ENCODE results near the gene REG3G.

REG3G gene

DNA sequence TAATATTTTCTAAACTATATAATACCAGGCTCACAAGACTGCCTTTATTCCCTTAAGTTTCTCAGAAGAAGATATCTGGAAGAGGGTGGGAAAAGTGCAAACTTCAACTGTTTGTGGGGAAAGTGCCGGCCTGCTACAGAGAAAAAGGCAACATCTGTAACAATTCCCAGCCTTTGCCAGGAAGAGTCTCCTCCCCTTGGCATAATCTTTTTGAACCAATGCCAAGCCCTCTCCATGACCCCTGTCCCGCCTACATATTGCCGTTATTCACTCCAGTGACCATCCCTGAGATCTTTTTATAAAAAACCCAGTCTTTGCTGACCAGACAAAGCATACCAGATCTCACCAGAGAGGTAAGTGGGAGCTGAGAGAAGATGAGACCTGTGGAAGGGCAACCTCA is at the start of gene REG3G:
REG3G (plus strand) TSS at position 282 of the 400 bp plus-strand sequence. CDS start 392 bp downstream, outside the sequence.
- no peak for DNase-seq (ENCODE audit: low read depth in 3 of 3)

DNA sequence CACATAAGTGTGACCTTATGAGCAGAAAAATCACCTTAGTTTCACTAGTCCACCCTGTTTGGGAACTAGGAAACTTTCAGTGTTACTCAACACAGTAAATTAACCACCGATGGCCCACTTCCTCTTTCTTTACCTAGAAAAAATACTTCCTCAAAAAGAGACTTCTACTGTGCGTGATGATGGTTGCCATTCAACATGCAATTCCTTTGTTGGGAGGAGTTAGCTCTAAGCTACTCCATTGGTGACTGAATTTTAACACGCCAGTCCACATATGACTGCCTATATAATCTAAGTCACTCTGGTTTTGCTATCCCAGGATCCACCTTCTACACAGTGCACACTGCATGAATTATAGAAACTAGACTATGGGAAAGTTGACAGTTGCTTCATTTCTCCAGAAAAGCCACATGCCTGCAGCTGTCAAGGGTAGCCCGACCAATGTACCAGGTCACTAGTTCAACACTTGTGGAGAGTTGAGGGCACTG is 47.8 kb upstream of the REG3G start:
- no peak for DNase-seq (ENCODE audit: low read depth in 3 of 3)

DNA sequence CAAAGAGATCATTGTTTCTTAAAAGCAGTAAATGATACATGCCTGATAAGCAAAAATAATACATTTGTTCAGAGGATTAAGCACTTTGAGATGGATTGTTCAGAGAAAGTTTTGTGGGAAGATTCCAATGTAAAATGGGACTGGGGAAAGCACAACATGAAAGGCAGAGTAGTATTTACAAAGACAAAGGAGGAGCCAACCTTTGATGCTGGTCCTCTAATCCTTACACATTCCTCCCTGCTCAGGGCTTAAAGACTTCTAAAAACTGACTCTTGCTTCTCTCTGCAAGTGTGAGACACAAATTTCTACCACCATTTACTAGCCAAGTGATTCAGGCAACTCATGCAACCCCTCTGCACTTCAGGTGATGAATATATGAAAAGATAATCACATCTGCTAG is 47.2 kb upstream of the REG3G start:
- DNase-seq (ENCODE audit: low read depth in 3 of 3), result no peak

DNA sequence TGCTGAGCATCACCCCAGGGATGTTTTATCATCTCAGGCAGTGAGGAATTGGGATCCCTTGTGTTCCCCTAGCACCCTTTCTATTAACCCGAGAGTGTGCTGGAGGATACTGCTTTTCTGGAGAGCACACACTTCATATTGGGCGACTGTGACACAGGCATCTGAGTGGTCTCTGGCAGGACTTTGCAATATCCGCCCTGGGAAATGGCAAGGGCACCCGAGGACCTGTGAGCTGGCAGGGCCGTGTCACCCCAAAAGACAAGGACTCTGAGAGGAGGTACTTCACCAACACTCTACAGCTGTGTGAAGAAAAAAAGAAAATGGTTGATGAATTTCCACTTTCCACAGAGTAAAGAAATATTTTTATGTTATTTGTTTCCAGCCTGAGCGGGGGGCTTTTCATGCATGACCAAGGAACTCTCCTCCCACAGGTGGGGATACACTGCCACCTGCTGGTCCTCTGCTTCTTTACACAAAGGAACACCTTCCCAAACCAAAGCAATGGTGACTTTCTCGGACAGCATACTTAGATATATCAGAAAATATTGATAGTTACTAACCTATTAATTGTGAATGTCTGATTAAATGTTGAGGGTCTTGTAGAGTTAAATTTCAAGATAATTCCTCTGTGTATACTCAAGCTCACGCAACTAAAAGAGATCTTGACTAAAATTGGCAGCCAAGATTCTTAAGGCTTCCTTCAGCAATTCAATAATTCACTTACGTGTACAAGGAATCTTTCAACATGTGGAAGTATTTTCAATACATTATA is 45.9 kb upstream of the REG3G start:
- peak in 1 of 3 experiments; percentile 9 for DNase-seq (ENCODE audit: low read depth in 3 of 3)

DNA sequence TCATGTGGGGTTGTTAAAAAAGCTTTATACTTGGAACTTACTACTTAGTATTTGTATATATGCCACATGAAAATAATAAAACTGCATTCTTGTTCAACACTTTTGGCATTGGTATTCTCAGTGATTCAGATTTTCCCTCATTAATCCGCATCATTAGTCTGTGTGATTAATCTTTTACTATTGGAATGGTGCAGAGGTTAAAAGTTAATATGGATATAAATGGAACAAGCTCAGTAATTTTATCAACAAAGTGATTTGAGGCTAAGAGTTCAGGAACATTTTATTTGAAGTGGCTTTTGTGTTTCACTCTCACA is 45.4 kb upstream of the REG3G start:
- DNase-seq (ENCODE audit: low read depth in 3 of 3), result no peak

DNA sequence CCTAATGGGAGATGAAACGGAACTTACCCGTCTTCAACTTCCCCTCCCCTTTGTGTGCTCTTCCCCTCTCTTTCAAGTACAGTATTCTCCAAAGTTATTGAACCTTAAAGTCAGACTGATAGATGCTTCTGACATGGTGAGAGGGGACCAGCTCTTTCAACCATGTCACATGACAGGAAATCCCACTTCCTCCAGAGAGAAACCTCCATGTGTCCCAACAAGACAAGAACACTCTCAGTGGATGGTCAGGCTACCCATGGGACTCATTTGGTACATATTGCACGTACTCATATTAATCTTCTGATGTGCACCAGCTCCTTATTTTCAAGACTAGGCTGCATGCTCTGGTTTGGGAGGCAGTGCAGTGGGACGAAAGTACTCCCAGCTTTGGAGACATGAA is 44.6 kb upstream of the REG3G start:
- no peak for DNase-seq (ENCODE audit: low read depth in 3 of 3)

DNA sequence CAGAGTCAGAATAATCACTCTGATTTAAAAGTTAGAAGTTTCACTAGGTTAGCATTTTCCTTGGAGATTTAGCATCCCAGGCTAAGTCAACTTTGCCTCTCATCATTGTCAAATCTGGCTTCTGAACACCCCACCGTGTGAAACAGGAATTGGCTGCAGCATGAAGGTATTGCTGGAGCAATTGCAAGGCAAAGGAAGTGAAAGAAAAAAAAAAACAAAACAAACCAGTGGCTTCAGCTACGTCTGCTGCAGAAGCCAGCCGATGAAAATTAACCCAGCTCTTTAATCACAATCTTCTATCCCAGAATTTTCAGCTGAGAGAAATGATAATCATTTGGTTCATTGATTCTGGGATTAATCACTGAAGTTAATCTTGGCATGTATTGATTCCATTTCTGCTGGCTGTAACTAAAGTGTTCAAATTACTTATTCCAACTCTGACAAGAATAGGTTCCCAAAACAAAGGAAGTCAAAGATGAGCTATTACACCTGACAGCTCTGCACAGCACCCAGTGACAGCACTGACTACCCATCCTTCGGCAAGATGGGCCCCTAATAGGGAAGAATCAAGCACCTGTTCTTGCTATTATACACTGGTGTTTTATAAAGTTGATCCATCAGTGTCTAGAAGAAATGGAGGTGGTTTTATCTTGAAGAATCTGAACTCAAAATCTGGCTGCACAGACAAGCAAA is 42.7 kb upstream of the REG3G start:
- no peak for DNase-seq (ENCODE audit: low read depth in 3 of 3)

DNA sequence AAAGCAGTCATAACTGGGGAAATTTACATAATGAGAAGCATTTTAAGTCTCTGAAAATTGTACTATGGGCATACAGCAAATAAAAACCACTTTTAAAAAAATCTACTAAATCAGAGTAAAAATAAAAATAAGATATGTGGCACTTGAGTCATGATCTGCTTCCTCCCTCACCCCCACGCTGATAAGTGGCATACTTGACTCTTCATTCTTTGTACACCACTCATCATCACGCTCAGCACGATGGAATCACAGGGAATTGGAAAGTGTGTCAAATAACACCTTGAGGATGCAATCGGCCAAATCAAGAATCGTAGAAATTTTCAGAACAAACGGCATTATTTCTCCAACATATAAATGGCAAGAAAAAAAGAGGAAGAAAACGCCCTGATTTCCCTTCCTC is 41.1 kb upstream of the REG3G start:
- no peak for DNase-seq (ENCODE audit: low read depth in 3 of 3)

DNA sequence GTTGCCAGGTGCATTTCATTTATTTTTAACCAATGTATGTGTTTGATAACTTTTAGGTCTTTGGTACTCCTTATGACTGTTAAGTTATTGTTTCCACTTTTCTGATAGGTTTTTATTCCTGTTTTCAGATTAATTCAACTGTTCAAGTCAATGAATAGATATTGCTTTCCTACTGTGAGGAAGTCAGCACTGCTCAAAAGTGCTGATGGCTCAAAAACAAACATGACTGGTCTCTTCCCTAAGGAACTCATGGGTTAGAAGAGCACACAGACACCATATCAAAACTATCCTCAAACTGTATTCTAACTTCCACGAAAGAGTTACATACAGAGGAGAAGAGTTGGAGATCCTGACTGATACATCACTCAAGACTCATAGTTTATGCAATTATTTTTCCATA is 39.9 kb upstream of the REG3G start:
- no peak for DNase-seq (ENCODE audit: low read depth in 3 of 3)

DNA sequence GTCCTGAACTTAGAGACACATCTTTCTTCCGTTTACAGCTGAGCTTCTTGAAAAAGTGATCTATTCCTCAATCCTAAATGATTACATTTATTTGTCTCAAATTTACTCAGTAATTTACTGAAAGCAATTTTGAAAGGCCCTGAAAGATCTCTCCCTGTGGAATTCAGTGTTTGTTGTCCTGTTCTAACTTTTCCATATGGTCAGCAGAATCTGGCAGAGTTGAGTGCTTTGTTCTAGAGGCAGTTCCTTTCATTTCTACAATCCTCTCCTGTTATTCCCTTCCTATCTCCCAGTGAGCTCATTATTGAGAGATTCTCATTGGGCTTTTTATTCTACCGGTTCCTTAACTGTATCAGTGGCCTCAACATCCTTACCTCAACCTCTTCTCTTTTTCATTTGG is 36.5 kb upstream of the REG3G start:
- no peak for DNase-seq (ENCODE audit: low read depth in 3 of 3)

DNA sequence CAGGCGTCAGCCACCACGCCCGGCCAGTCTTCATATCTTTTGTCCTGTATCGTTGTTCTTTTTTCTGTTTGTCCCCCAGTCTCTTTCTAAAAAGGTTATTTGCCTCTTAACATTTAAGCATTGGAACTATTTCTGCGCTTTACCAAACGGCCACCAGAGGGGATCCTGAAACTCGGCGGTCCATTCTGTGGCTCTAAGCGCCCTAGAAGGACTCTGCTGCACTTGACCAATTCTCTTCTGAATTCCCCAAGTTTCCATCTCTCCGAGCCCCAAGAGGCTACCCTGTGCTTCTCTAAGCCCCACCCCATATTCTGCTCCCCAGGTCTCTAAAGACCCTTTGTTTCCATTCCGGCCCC is 33.1 kb upstream of the REG3G start:
- DNase-seq (ENCODE audit: low read depth in 3 of 3), result no peak

DNA sequence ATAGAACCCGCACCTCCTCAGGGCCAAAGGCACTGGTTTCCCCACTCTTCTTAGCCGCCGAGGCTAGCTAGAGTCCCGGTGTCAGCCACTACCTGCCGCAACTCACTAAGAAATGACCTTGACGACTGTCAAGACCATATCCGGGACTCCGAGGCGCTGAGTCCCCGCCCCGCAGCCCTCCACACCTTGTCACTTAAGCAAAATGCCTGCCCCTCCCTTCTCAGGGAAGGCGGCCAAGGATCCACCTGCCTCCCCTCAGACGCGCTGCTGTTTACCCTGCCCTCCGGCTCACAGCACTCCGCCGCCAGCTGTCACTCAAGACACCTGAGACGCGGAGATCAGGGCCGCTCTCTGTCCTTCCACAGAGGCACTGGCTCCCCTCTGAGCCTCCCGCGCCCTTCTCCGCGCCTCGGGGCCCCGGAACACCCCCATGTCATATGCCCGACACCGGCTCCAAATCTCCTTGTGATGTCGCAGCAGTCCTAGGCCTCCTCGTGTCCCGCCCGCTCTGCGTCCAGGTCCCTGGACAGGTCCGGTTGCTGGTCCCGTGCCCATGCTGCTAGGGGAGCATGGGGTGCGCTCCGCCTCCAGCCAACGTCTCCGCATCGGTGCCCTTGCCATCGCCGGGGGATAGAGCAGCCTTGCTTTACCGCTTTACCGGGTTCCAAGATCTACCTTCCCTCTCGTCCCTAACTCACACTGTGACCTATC is 32.5 kb upstream of the REG3G start:
- DNase-seq (ENCODE audit: low read depth in 3 of 3), result no peak

DNA sequence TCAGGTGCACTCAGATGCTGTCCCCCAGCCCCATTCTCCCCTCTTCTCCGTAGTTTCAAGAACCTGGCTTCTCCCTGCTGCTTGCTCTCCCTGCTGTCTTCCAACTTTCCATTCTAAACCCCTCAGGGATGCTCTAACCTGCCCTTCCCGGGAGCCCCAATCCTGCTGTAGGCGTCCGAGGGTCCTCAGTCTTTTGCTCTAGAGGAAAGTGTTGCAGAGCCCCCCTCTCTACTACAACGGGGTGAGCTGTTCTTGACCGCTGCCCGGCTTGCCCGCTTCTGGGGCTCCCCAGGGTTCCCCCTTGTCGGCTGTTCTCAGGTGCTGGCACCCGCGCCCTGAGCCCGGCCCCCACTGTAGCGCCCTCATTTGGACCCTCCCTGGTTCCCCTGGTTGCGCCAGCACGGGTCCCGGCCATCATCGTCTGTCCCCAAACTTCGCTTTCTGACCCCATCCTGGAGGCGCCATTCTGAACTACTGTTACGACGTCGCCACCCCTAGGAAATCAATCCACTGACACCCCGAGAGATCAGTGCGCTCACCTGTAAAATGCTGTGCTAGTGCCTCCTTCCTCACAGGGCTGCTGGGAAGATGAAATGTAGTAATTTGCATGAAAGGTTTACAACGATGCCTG is 31.9 kb upstream of the REG3G start:
- DNase-seq (ENCODE audit: low read depth in 3 of 3), result no peak

DNA sequence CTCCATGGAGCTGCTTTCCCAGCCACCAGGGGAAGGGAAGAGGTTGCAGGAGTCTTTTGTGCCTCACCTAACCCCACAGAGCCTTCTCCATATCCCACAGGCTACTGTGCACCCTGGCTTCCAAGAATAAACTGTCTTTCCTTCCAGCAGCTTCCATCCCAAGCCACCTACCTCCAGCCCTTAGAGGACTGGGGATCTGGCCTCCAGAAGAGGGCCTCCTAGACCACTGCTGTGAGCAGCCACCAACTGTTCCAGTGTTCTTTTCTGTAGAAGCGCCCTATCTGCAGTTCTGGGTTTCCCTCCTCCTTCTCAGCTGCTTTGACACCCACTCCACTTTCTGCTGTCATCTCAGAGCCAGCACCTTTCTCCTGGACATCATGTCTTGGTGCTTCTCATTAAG is 30.7 kb upstream of the REG3G start:
- DNase-seq (ENCODE audit: low read depth in 3 of 3), result no peak

DNA sequence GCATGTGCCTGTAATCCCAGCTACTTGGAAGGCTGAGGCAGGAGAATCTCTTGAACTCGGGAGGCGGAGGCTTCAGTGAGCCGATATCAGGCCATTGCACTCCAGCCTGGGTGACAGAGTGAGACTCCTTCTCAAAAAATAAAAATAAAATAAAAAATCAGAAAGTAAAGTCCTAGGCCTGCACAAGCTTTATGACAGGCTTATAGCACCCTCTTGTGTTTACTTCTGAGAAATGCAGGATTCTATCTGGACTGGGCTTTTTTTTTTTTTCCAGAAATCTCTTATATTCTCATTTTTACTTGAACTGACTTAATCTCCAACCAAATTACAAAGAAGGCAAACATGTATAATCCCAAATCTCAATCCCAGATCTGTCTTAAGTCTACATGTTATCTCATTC is 26.1 kb upstream of the REG3G start:
- no peak for DNase-seq (ENCODE audit: low read depth in 3 of 3)

DNA sequence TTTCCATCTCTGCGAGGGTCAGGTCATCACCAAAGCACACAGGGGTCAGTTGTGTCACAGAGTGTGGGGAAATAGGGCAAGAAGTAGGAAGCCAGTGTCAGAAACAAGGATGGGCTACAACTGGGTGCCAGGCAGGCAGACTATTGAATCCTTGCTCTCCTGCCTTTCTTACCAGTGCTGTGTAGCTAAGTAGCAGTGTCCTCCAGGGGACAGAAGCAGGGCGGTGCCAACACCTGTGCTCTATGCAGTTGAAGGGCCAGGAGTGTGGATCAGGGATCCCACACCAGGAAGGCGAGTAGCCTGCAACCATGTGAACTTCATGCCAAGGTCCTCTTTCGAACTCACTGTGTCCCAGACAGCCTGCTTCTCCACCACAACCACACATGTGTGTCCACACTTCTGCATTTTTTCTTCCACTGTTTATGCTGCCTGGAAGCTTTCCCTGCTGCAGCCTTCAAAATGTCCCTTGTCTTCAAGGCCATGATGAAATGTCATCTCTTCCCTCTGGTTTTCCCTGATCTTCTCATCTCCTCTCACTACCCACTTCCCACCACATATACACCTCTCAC is 25.4 kb upstream of the REG3G start:
- no peak for DNase-seq (ENCODE audit: low read depth in 3 of 3)

DNA sequence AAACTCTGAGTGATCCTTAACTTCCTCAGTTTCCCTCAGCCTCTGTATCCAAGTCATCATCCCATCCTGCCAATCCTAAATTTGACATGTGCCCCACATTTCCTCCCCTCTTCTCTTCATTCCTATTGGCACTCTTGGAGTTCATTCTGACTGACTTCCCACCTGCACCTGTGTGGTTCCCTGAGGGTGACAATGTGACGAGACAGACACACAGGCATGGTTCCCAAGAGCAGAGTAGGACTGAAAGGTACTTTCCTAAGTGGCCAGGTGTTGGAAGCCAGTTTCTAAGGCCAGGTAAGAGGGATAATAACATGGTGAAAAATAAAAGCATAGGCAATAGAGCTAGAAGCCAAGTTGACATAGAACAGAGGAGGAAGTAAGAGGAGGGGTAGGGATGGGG is 24.2 kb upstream of the REG3G start:
- no peak for DNase-seq (ENCODE audit: low read depth in 3 of 3)

DNA sequence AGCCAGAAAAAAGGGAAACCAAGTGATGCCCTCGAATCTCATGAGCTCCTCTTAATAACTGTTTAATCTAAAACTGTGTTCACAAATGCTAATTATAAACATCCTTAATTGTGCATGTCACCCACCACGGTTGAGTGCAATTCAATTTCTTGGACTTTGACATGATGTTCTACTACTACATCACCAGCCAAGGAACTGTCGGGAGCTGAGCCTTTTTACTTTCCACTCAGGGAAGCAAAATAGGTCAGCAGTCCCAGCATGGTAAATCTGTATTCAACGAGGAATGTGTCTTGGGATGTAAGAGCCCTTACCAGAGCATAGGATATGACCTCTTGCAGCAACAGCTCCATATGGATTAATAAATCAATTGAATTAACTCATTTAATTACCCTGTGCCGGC is 20.8 kb upstream of the REG3G start:
- no peak for DNase-seq (ENCODE audit: low read depth in 3 of 3)

DNA sequence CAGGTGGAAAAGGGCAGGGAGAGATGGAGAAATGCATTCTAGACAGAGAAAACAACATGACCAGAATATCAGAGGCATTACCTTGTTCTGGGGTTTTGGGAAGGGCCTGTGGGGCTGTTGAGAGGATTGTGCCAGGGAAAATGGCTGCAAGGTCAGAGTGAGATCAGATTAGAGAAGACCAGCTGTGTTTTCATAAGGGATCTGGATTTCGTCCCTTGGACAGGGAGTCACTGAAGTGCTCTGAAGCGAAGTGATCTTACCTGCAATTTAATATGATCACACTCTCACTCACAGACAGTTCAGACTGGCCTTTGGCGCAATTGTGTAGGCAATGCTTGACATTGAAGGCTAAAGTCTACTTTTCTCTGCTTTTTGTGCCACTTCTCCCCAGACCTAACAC is 20.3 kb upstream of the REG3G start:
- no peak for DNase-seq (ENCODE audit: low read depth in 3 of 3)

DNA sequence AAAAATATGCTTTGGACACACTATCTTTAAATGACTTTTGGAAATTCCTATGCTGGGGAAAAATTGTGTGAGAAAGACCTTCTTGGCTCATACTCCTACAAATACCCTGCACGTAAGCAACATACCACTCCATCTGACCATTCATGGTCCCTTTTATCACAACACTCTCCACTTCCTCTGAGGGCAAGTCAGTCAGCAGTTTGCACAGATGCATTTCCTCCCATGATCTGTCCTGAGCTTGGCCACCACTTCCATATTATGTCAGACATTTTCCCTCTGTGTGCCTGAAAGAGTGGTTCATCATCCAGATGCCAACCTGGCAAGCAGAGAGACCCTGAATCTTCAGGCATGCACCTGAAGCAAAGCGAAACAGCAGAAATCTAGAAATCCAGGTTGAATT is 16.1 kb upstream of the REG3G start:
- DNase-seq (ENCODE audit: low read depth in 3 of 3), result no peak

DNA sequence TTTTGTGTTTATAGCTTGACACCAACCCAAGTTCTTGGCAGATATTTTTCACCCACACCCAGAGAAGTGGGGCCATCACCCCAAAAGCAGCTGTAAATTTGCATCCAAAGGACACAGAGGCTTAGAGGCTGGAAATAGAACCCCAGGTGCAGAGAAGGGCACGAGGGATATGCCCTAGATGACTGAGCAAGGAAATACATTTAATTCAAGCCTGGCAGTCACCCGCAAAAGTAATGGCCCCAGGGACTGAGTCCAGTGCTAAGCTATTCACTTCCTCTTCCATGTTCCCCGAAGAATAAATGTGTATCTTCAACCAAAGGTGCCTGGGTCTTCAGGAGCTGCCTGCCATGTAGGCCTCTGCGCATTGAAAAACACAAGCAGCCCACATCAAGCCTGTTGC is 14.0 kb upstream of the REG3G start:
- no peak for DNase-seq (ENCODE audit: low read depth in 3 of 3)

DNA sequence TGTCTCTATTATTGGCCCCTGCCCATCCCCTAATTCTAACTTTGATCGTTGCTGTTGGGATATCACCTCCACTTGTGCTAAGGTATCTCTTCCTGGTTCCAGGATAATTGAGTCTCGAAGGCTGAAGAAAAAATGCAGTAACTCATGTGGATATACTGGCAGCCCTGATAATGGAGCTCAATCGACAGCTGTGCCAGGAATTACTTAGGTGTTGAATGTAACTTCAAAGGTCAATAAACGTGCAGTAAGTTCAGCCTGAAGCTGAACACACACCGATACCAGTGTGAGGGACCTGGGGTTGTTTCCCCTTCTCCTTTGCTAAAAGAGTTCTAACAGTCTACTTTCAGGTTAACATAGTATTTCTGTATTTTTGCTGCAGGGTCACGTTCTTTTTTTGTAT is 11.9 kb upstream of the REG3G start:
- no peak for DNase-seq (ENCODE audit: low read depth in 3 of 3)

All from stimulated activated CD4-positive, alpha-beta T cell treated with anti-CD3 and anti-CD28 coated beads, TNF-alpha, amount 100 ng/mL, for 24 hours (primary cell).